HG02852 (cell line): Measurements from ENCODE around the gene UCN3.
"Not testable (repeated sequence)": the region's sequence is repeated elsewhere in the genome, so short reads cannot be mapped to it uniquely, and the experiment has no call there.

Experiments
- ATAC-seq: cut with Tn5 transposase; IDR thresholded peaks from one replicate; pipeline ENCODE4 v1.9.1; 2021; ENCODE audit warnings: mild to moderate bottlenecking, moderate library complexity; ENCODE audit not compliant: unreplicated experiment

Gene UCN3

DNA sequence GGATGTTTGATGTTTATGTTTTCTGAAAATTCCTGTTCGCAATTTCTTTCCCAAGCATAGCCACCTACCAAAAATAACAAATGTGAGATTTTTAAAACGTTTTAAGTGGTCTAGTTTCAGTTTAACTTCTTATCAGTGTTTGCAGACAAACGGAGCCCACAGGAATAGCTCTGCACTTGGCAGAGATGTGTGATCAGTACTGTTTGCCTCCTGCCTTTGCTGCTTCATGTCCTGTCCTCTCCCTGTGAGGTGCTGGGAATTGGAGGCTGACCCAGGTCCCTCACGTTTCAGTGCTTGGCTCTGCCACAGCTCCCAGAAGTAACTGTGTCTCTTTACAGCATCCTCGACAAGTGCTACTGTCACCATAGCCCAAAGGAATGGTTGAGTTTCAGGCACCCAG is 1.2 kb downstream of the UCN3 start:
- no peak for ATAC-seq

- no peak for ATAC-seq
Observed at GRCh38 chr10:5369362-5370158, 4.8 kb downstream of the UCN3 start.

DNA sequence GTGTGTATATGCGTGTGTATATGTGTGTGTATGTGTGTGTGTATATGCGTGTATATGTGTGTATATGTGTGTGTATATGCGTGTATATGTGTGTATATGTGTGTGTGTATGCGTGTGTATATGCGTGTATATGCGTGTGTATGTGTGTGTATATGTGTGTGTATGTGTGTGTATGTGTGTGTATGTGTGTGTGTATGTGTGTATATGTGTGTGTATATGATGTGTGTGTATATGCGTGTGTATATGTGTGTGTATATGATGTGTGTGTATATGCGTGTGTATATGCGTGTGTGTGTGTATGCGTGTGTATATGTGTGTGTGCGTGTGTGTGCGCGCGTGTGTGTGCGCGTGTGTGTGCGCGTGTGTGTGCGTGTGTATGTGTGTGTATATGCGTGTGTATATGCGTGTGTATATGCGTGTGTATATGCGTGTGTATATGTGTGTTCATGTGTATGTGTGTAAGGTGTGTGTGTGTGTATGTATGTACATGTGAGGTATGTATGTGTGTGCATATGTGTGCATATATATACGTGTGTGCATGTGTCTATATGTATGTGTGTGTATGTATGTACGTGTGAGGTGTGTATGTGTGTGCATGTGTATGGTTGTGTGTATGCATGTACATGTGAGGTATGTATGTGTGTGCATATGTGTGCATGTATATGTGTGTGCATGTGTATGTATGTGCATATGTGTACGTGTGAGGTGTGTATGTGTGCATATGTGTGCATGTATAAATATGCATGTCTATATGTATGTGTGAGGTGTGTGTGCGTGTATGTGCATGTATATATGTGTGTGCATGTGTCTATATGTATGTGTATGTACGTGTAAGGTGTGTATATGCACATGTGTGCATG is 6.0 kb downstream of the UCN3 start:
- no peak for ATAC-seq

GRCh38 chr10:5373307-5373706 is 8.5 kb downstream of the UCN3 start:
- ATAC-seq = no peak

GRCh38 chr10:5373891-5374611 is 9.3 kb downstream of the UCN3 start:
- no peak for ATAC-seq

GRCh38 chr10:5376450-5376849 is 11.7 kb downstream of the UCN3 start:
- no peak for ATAC-seq

DNA sequence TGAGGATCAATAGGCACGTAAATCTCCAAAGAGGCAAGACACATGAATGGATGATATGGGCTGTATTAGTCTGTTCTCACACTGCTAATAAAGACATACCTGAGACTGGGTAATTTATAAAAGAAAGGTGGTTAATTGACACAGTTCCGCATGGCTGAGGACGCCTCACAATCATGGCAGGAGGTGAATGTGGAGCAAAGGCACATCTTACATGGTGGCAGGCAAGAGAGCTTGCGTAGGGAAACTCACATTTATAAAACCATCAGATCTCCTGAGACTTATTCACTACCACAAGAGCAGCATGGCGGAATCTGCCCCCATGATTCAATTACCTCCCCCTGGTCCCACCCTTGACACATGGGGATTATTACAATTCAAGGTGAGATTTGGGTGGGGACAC is 14.4 kb downstream of the UCN3 start:
- not testable (repeated sequence) for ATAC-seq

- ATAC-seq = not testable (repeated sequence)
Observed at GRCh38 chr10:5380395-5380794, 15.6 kb downstream of the UCN3 start.

- no peak for ATAC-seq
Observed at GRCh38 chr10:5381187-5381586, 16.4 kb downstream of the UCN3 start.

- no peak for ATAC-seq
Observed at GRCh38 chr10:5385224-5385623, 20.5 kb downstream of the UCN3 start.

DNA sequence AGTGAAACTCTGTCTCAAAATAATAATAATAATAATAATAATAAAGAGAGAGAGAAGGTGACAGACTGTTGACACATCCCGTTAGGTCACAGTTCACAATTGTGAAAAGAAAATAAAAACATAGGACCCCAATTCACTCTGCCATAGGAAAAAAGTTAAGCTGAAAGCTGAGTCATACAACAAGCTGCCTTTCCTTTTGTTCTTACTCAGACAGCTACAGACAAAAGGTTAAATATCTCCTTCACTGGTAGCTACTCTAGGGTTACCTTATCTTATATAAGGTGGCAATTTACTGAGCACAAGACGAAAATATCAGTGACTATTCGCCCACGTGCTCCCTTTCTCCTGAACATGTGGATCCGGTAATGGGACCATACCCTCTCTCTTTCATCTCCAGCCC is 22.4 kb downstream of the UCN3 start:
- no peak for ATAC-seq

DNA sequence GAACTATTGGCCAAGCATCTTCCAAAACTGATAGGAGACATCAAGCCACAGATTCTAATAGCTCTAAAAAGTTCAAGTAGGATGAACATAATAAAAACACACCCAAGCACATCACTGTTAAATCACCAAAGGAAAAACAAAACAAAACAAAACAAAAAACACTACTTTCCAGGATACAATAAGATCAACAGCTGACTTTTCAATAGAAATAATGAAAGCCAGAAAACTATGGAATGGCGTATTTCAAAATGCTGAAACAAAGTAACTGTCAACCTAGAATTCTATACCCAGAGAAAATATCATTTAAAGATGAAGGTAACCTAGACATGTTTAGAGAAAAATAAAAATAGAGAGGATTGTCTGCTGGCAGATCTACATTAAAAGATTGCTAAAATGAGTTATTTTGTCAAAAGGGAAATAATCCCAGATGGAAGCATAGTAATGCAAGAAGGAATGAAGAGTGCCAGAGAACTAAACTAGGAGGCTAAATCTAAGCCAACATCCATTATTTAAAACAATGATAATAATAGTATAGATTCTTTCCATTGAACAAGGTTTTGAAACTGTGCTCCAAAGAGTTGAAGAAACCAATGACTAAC is 25.9 kb downstream of the UCN3 start:
- no peak for ATAC-seq

- no peak for ATAC-seq
Observed at GRCh38 chr10:5391790-5392189, 27.0 kb downstream of the UCN3 start.

- ATAC-seq = no peak
Observed at GRCh38 chr10:5393529-5393928, 28.8 kb downstream of the UCN3 start.

GRCh38 chr10:5395168-5395567 is 30.4 kb downstream of the UCN3 start:
- no peak for ATAC-seq

DNA sequence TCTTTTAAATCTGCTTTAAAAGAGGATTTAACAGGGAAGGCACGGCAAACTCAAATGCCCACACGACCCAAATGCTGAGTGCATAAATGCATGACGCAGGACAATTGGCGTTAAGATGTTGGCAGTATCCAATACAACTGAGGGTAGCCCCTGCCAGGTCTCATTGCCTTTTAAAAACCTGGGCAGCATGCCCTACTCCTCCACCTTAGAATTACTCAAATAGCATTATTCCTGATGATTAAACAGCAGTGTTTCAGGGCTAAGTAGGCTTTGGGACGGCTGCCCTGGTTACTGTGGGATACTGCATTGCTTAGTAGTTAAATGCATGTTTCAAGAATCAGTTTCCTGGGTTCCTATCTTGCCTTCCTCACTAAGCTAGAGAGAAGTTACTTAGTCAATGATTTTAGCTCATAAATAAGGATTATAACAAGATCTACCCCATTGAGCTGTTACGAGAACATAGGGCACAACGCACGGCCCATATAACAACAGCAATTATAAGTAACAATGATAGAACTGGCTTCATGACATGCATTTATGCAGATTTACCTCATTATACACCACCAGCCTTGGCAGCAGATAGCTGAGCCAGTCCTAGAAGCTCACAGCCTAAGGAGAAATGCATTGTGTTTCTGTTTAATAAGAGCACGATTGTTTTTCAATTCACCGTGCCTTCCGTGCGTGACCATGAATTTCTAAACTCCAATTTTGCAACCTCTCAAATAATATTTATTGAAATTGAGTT is 32.0 kb downstream of the UCN3 start:
- ATAC-seq = no peak

- no peak for ATAC-seq
Observed at GRCh38 chr10:5399332-5399731, 34.6 kb downstream of the UCN3 start.

GRCh38 chr10:5400468-5401240 is 35.9 kb downstream of the UCN3 start:
- no peak for ATAC-seq

GRCh38 chr10:5402798-5403197 is 38.0 kb downstream of the UCN3 start:
- no peak for ATAC-seq
